HL-60 (cell line): ENCODE data around the gene DIPK1A.

Source experiments
- DNase-seq, 2 experiments: peaks; one replicate each; pipeline ENCODE4 v3.0.0-alpha.2; 2010 to 2020; ENCODE audit warnings: low read depth in 1 of 2, low spot score in 1 of 2
- H3K27ac ChIP-seq: fragments of 250-450 bp; sonication (Bioruptor Pico); replicated peaks from 2 replicates; pipeline ENCODE4 v1.5.1; 2020; ENCODE audit warnings: mild to moderate bottlenecking, moderate library complexity
- H3K27me3 ChIP-seq: fragments of 250-450 bp; sonication (Bioruptor Pico); 2 replicates; pipeline ENCODE4 v1.5.1; 2021; ENCODE audit warnings: mild to moderate bottlenecking, moderate library complexity; ENCODE audit not compliant: insufficient read depth, poor library complexity, severe bottlenecking
- H3K4me3 ChIP-seq: replicated peaks from 2 replicates; pipeline ENCODE4 v1.5.1; 2011; ENCODE audit warnings: mild to moderate bottlenecking, control low read depth, low read length; ENCODE audit not compliant: insufficient read depth
- GABPA ChIP-seq: IDR thresholded peaks from 2 replicates; pipeline ENCODE4 v1.6.1; 2012; ENCODE audit warnings: low read depth
- POLR2AphosphoS5 ChIP-seq: IDR thresholded peaks from 2 replicates; pipeline ENCODE4 v1.6.1; 2012; ENCODE audit warnings: low read depth
- REST ChIP-seq: IDR thresholded peaks from 2 replicates; pipeline ENCODE4 v1.6.1; 2012; ENCODE audit warnings: low read depth; ENCODE audit not compliant: insufficient replicate concordance
- SPI1 ChIP-seq: IDR thresholded peaks from 2 replicates; pipeline ENCODE4 v1.6.1; 2012; ENCODE audit warnings: low read depth, mild to moderate bottlenecking, borderline replicate concordance
- TF ChIP-seq, protein P1 (sequence below): IDR thresholded peaks from one replicate; pipeline ENCODE4 v1.5.1; 2011; ENCODE audit warnings: low read length, control low read depth, inconsistent platforms; ENCODE audit not compliant: insufficient read depth

The DIPK1A gene

DNA sequence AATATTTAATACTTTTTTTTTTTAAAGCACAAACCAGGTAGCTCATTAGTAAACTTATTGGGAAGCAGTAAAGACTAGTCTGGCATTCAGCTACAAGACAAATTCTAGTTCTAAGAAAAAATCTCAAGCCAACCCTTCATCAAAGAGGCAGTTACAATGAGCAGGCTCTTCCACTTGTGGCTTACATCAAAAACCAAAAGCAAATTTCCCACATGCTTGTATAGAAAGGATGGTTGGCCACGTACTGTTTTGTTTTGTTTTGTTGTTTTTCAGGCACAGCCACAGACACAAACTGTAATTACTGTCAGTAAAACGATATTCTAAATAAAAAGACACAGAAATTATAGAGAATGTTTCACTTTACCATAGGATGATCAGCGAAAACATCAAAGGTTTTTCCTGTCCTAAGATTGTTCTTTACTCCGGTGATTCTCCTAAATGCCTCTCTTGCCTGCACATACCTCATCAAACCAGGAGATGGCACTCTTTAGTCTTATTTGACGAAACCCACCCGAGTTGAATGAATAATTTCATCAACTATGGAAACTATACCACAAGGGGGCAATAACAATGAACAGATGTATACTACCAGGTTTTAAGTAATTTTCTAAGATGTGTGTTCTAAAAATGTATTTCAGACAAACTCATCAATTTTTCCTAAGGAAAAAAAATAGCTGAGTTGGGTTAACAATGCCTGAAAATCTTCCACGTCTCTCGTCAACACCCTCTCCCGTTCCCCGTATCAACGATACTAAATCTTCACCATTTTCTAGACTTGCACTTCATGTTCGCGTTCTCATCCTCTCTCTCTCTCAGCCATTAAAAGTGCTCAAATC, 102.5 kb downstream of the DIPK1A start:
- Histone ChIP-seq H3K27ac (no peak overlapping the region), H3K27me3 (no peaks in the 10 kb centered on the region), H3K4me3 (no peak overlapping the region)
- no peak for TF ChIP-seq SPI1
- TF ChIP-seq, protein P1, sequence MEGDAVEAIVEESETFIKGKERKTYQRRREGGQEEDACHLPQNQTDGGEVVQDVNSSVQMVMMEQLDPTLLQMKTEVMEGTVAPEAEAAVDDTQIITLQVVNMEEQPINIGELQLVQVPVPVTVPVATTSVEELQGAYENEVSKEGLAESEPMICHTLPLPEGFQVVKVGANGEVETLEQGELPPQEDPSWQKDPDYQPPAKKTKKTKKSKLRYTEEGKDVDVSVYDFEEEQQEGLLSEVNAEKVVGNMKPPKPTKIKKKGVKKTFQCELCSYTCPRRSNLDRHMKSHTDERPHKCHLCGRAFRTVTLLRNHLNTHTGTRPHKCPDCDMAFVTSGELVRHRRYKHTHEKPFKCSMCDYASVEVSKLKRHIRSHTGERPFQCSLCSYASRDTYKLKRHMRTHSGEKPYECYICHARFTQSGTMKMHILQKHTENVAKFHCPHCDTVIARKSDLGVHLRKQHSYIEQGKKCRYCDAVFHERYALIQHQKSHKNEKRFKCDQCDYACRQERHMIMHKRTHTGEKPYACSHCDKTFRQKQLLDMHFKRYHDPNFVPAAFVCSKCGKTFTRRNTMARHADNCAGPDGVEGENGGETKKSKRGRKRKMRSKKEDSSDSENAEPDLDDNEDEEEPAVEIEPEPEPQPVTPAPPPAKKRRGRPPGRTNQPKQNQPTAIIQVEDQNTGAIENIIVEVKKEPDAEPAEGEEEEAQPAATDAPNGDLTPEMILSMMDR, result peak; percentile 88
- peak in 1 of 2 experiments; percentile 64 for DNase-seq

DNA sequence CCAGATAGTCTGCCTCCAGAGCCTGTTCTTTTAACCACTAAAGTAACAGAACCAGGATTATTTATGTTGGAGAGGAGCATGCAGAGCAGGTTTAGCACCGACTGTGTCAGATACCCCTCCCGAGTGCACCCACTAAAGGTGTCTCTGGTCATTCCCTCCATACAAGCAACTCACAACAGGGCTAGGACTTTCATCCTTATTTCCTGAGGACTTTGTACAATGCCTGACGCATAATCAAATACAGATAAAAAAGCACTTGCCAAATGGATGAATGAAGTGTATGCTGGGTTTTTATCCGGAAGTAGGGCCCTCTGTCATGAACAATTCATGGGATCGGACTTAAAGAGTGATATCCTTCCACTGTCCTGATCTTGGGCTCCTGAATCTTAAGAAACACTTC, 103.4 kb downstream of the DIPK1A start:
- no peak for TF ChIP-seq SPI1
- TF ChIP-seq, protein P1, result no peak
- no peak for DNase-seq
- Histone ChIP-seq H3K4me3 (no peak overlapping the region), H3K27me3 (no peaks in the 10 kb centered on the region), H3K27ac (no peak overlapping the region)

GRCh38 chr1:92855236-92855635, 106.0 kb downstream of the DIPK1A start:
- H3K4me3 ChIP-seq, result no peak overlapping the region
- H3K27me3 ChIP-seq, result no peaks in the 10 kb centered on the region
- no peak overlapping the region for H3K27ac ChIP-seq
- TF ChIP-seq REST (no peak), POLR2AphosphoS5 (no peak), GABPA (no peak), SPI1 (no peak)
- TF ChIP-seq, protein P1, result no peak
- no peak for DNase-seq

DNA sequence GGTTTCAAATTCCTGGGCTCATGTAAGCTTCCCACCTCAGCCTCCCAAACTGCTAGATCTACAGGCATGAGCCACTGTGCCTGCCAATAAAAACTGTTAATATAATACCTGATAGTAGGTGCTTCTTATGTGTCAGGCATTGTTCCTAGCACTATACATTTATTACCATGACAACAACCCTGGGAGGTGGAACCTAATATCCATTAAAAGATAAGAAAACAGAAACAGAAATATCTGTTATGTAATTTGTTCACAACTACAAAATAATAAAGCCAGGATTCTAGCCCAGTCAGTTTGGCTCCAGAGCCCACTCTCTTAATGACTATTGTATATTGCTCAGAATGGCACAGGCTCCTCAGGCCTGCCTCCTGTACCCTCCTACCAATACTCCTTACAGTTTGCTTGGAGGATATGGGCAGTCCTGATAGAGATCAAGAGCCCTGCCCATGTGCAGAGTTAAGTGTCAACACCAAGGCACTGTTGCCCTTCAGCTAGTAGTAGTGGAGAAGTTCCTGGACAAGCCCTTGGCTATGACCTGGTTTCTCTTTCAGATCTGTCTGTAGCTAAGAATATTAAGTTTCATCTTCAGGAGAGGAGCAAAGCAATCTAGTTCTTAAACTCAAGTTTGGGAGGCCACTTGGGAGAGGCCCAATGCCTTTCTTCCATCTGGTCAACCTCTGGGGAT, 107.0 kb downstream of the DIPK1A start:
- Histone ChIP-seq H3K4me3 (no peak overlapping the region), H3K27ac (no peak overlapping the region), H3K27me3 (no peaks in the 10 kb centered on the region)
- TF ChIP-seq SPI1 (no peak), POLR2AphosphoS5 (no peak), REST (no peak), GABPA (no peak)
- TF ChIP-seq, protein P1, result no peak
- no peak for DNase-seq
